ENCODE results near the gene NR0B2.
"Not testable (repeated sequence)": the region's sequence is repeated elsewhere in the genome, so short reads cannot be mapped to it uniquely, and the experiment has no call there.

The NR0B2 gene

GRCh38 chr1:26888231-26888630 lies 25.5 kb downstream of the NR0B2 start:
- no peak for DNase-seq (ENCODE audit: low spot score)

- peak; percentile 45 for DNase-seq (ENCODE audit: low spot score)
Observed at GRCh38 chr1:26887125-26887524, 26.6 kb downstream of the NR0B2 start.

GRCh38 chr1:26882696-26883463 lies 30.9 kb downstream of the NR0B2 start:
- no peak for DNase-seq (ENCODE audit: low spot score)

- not testable (repeated sequence) for DNase-seq (ENCODE audit: low spot score)
Observed at GRCh38 chr1:26881611-26882010, 32.2 kb downstream of the NR0B2 start.

GRCh38 chr1:26879793-26880192 lies 34.0 kb downstream of the NR0B2 start:
- DNase-seq (ENCODE audit: low spot score) = no peak

GRCh38 chr1:26877326-26877725 lies 36.4 kb downstream of the NR0B2 start:
- DNase-seq (ENCODE audit: low spot score) = no peak

GRCh38 chr1:26874896-26875295 lies 38.9 kb downstream of the NR0B2 start:
- no peak for DNase-seq (ENCODE audit: low spot score)

- DNase-seq (ENCODE audit: low spot score) = not testable (repeated sequence)
Observed at GRCh38 chr1:26873097-26873496, 40.7 kb downstream of the NR0B2 start.

- peak; percentile 98 for DNase-seq (ENCODE audit: low spot score)
Observed at GRCh38 chr1:26864610-26865480, 48.9 kb downstream of the NR0B2 start.

- DNase-seq (ENCODE audit: low spot score) = no peak
Observed at GRCh38 chr1:26863685-26864077, 50.1 kb downstream of the NR0B2 start.

- DNase-seq (ENCODE audit: low spot score) = no peak
Observed at GRCh38 chr1:26862781-26863684, 50.7 kb downstream of the NR0B2 start, which contains the start of gene SFN. SFN (plus strand) TSS chr1:26863149; CDS start chr1:26863213, 64 bp downstream.

- DNase-seq (ENCODE audit: low spot score) = no peak
Observed at GRCh38 chr1:26861889-26862378, 51.8 kb downstream of the NR0B2 start.

Data from hepatic stellate cell (primary cell).